H1 (cell line): Measurements from ENCODE around the gene HOXB13. TPM values are rescaled to one million over a fixed set of nuclear protein-coding genes. Genes with fewer than 3 reads are reported as not detected.

Source experiments
- CTCF ChIA-PET: fragments of 300-600 bp; sonication (Branson Sonifier 250); formaldehyde crosslinking; loops from one replicate; lab custom pipeline; 2021; ENCODE audit not compliant: partially characterized antibody; lab: Charles Lee
- POLR2A ChIA-PET: fragments of 300-600 bp; sonication (Branson Sonifier 250); formaldehyde crosslinking; loops from one replicate; lab custom pipeline; 2021; ENCODE audit warnings: inconsistent platforms; ENCODE audit not compliant: partially characterized antibody; lab: Charles Lee
- DNase-seq, 2 experiments: peaks; one replicate each; pipeline versions ENCODE4 v3.0.0 to v3.0.0-alpha.2; 2010 to 2022; ENCODE audit warnings: low spot score in 2 of 2, low read depth in 1 of 2, mixed read lengths in 1 of 2
- FAIRE-seq: peaks from 2 replicates; lab custom pipeline; 2011; peaks lifted over from hg19 to GRCh38; lab: Jason Lieb, UNC
- H2AFZ ChIP-seq: 2 replicates; pipeline ENCODE4 v1.8.1; 2012; ENCODE audit warnings: low read length, inconsistent platforms
- H2AK5ac ChIP-seq: 2 replicates; pipeline ENCODE4 v1.6.1; 2013; ENCODE audit warnings: low read depth, low read length
- H2BK120ac ChIP-seq: replicated peaks from 2 replicates; pipeline ENCODE3; 2013; ENCODE audit warnings: low read depth, low read length, inconsistent platforms
- H2BK12ac ChIP-seq: 2 replicates; pipeline ENCODE4 v1.6.1; 2013; ENCODE audit warnings: low read depth, low read length
- H2BK15ac ChIP-seq: 2 replicates; pipeline ENCODE4 v1.6.1; 2013; ENCODE audit warnings: low read length
- H2BK20ac ChIP-seq: 2 replicates; pipeline ENCODE4 v1.6.1; 2013; ENCODE audit warnings: low read length
- H2BK5ac ChIP-seq: 2 replicates; pipeline ENCODE4 v1.6.1; 2013; ENCODE audit warnings: low read depth, low read length
- H3K14ac ChIP-seq: 2 replicates; pipeline ENCODE4 v1.6.1; 2013; ENCODE audit warnings: inconsistent platforms; ENCODE audit not compliant: insufficient read length
- H3K18ac ChIP-seq: 2 replicates; pipeline ENCODE4 v1.6.1; 2013; ENCODE audit warnings: low read length; ENCODE audit errors: extremely low read depth
- H3K23ac ChIP-seq: 2 replicates; pipeline ENCODE4 v1.6.1; 2013; ENCODE audit warnings: inconsistent platforms; ENCODE audit not compliant: insufficient read length
- H3K23me2 ChIP-seq: 2 replicates; pipeline ENCODE4 v1.6.1; 2013; ENCODE audit warnings: low read depth, low read length
- H3K27ac ChIP-seq: 2 replicates; pipeline ENCODE4 v1.6.1; 2011; ENCODE audit warnings: low read depth, low read length, inconsistent platforms
- H3K27me3 ChIP-seq, 4 experiments: replicated peaks in 1 of 4; 1 replicate in 1 of 4; 2 replicates in 3 of 4; pipeline versions ENCODE4 v1.6.1 to v1.8.1; 2011 to 2013; ENCODE audit warnings: low read length in 3 of 4, mild to moderate bottlenecking in 3 of 4, inconsistent platforms in 2 of 4, mixed read lengths in 2 of 4, moderate library complexity in 1 of 4; ENCODE audit not compliant: control insufficient read depth in 3 of 4, insufficient read depth in 3 of 4; ENCODE audit errors: extremely low read depth in 1 of 4
- H3K36me3 ChIP-seq, 4 experiments: 2 replicates each; pipeline versions ENCODE4 v1.6.1 to v1.8.1; 2011 to 2013; ENCODE audit warnings: mild to moderate bottlenecking in 4 of 4, low read length in 3 of 4, moderate library complexity in 2 of 4, control low read depth in 1 of 4, inconsistent platforms in 1 of 4; ENCODE audit not compliant: insufficient read depth in 4 of 4, control insufficient read depth in 2 of 4
- H3K4ac ChIP-seq: replicated peaks from 2 replicates; pipeline ENCODE3; 2013; ENCODE audit warnings: low read length, low read depth, mixed read lengths, inconsistent platforms; ENCODE audit not compliant: insufficient read length
- H3K4me1 ChIP-seq, 4 experiments: replicated peaks in 1 of 4; 1 replicate in 1 of 4; 2 replicates in 3 of 4; pipeline versions ENCODE4 v1.6.1 to v1.8.1; 2011 to 2013; ENCODE audit warnings: low read length in 3 of 4, inconsistent platforms in 2 of 4, mixed read lengths in 1 of 4; ENCODE audit not compliant: insufficient read depth in 4 of 4, control insufficient read depth in 3 of 4
- H3K4me2 ChIP-seq, 2 experiments: 2 replicates each; pipeline versions ENCODE4 v1.6.1 to v1.8.1; 2011 to 2013; ENCODE audit warnings: low read depth in 2 of 2, low read length in 2 of 2, control low read depth in 1 of 2, inconsistent platforms in 1 of 2, mild to moderate bottlenecking in 1 of 2; ENCODE audit not compliant: insufficient read depth in 1 of 2
- H3K4me3 ChIP-seq, 4 experiments: fragments of 200-600, 300-600 bp in 1 of 4; sonication (generic), shearing (Covaris generic), sonication (Bioruptor Twin) in 1 of 4; 2 replicates each; pipeline versions ENCODE4 v1.5.1 to v1.8.1; 2011 to 2016; ENCODE audit warnings: low read length in 4 of 4, low read depth in 3 of 4, control low read depth in 2 of 4, inconsistent platforms in 2 of 4, mild to moderate bottlenecking in 2 of 4, mixed read lengths in 1 of 4, moderate library complexity in 1 of 4; ENCODE audit not compliant: insufficient read depth in 2 of 4; ENCODE audit errors: extremely low read depth in 1 of 4
- H3K56ac ChIP-seq: replicated peaks from 2 replicates; pipeline ENCODE3; 2013; ENCODE audit warnings: low read depth, mild to moderate bottlenecking, mixed read lengths, low read length, inconsistent platforms; ENCODE audit not compliant: insufficient read length
- H3K79me1 ChIP-seq: 2 replicates; pipeline ENCODE4 v1.6.1; 2013; ENCODE audit warnings: low read depth, low read length, control low read depth
- H3K79me2 ChIP-seq, 2 experiments: 2 replicates each; pipeline versions ENCODE4 v1.6.1 to v1.8.1; 2012 to 2013; ENCODE audit warnings: low read length in 2 of 2, mild to moderate bottlenecking in 2 of 2, inconsistent platforms in 1 of 2; ENCODE audit not compliant: insufficient read depth in 2 of 2, control insufficient read depth in 1 of 2
- H3K9ac ChIP-seq, 4 experiments: replicated peaks in 1 of 4; 1 replicate in 1 of 4; 2 replicates in 3 of 4; pipeline versions ENCODE4 v1.6.1 to v1.8.1; 2011 to 2013; ENCODE audit warnings: low read depth in 3 of 4, low read length in 3 of 4, control low read depth in 2 of 4, mild to moderate bottlenecking in 2 of 4, moderate library complexity in 2 of 4, inconsistent platforms in 1 of 4; ENCODE audit errors: extremely low read depth in 1 of 4
- H3K9me3 ChIP-seq, 2 experiments: 2 replicates each; pipeline versions ENCODE4 v1.6.1 to v1.8.1; 2012 to 2013; ENCODE audit warnings: mild to moderate bottlenecking in 2 of 2, moderate library complexity in 2 of 2, control low read depth in 1 of 2, inconsistent platforms in 1 of 2, low read depth in 1 of 2, low read length in 1 of 2, mixed read lengths in 1 of 2; ENCODE audit not compliant: insufficient read depth in 2 of 2
- H4K20me1 ChIP-seq, 2 experiments: replicated peaks in 1 of 2; 2 replicates each; pipeline versions ENCODE3 to v1.8.1; 2011 to 2013; ENCODE audit warnings: inconsistent platforms in 2 of 2, low read length in 2 of 2, mild to moderate bottlenecking in 1 of 2; ENCODE audit not compliant: insufficient read depth in 2 of 2, control insufficient read depth in 1 of 2
- H4K5ac ChIP-seq: 2 replicates; pipeline ENCODE4 v1.6.1; 2013; ENCODE audit warnings: low read length, low read depth, mixed read lengths, inconsistent platforms; ENCODE audit not compliant: insufficient read length
- H4K8ac ChIP-seq: 2 replicates; pipeline ENCODE4 v1.8.0; 2013; ENCODE audit warnings: mild to moderate bottlenecking, moderate library complexity, low read length, inconsistent platforms; ENCODE audit not compliant: insufficient read depth; ENCODE audit errors: extremely low read depth
- H4K91ac ChIP-seq: replicated peaks from 2 replicates; pipeline ENCODE3; 2013; ENCODE audit warnings: low read length, mixed read lengths, inconsistent platforms; ENCODE audit not compliant: insufficient read length
- EZH2 ChIP-seq: fragments of 200-600 bp; sonication (generic); IDR thresholded peaks from 2 replicates; pipeline ENCODE4 v1.7.1; 2012; ENCODE audit warnings: low read depth, mild to moderate bottlenecking, moderate library complexity, low read length, inconsistent platforms; ENCODE audit not compliant: severe bottlenecking
- TAF1 ChIP-seq: IDR thresholded peaks from 2 replicates; pipeline ENCODE4 v1.6.1; 2011; ENCODE audit warnings: mild to moderate bottlenecking, low read depth, low read length
- YY1 ChIP-seq: IDR thresholded peaks from 2 replicates; pipeline ENCODE4 v1.6.1; 2011; ENCODE audit warnings: low read depth, mild to moderate bottlenecking, low read length
- WGBS, 2 experiments: shearing (Covaris generic) in 1 of 2; methylation state at CpG; one replicate each; pipeline versions ENCODE4 v1.1.6 to v1.1.7; 2013 to 2015; ENCODE audit warnings: low lambda C conversion rate in 2 of 2, mixed read lengths in 2 of 2, inconsistent platforms in 1 of 2, low coverage in 1 of 2, missing lambda C conversion rate in 1 of 2; ENCODE audit not compliant: insufficient replicate concordance in 2 of 2, insufficient coverage in 1 of 2, insufficient read length in 1 of 2; ENCODE audit errors: extremely low coverage in 1 of 2, missing lambda C conversion rate in 1 of 2; 5-methylcytosine and 5-hydroxymethylcytosine counted together
- polyA plus RNA-seq, 7 experiments: library from polyadenylated mRNA; depleted of rRNA in 3 of 7; stranded (reverse) in 5 of 7; unstranded in 2 of 7; fragments of >200 nt in 5 of 7; fragments of 200-250 nt in 2 of 7; gene quantifications; 1 replicate in 5 of 7; 2 replicates in 1 of 7; 4 replicates in 1 of 7; pipeline versions ENCODE4 v1.2.1 to v1.2.3, GENCODE V29; 2011 to 2013; ENCODE audit warnings: missing spikeins in 2 of 7, mixed read lengths in 2 of 7
- total RNA-seq: library from RNA; stranded (reverse); fragmentation: NEBNext Ultra II Directional; extraction: Animal tissue kit (Norgen Biotek cat#: 25700); gene quantifications from 2 replicates; pipeline ENCODE4 v1.2.1, GENCODE V29; 2021

HOXB13 gene
- total and polyA plus RNA-seq, 2 of the 8 experiments (the other 6 are each of a cell fraction or from before 2014, with no cell fraction given): not detected

DNA sequence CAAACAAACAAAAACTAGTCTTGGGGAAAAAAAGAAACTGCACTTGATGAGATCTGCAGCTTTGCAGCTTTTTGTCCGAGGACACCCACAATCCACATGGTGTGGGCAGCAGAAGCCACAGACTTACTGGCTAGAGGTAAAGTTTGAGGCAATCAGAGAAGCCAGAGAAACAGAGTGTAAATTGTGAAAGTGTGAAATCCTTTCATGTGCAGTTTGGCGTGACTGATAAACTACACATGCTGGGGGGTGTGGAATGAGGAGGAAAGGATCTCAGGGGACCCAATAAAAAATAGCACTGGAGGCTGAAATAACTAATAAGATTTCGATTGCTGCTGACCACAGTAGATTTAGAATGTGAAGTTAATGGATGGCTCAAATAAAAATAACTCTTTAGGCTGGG lies 42.4 kb upstream of the HOXB13 start:
- Histone ChIP-seq H3K4me2 (no peak overlapping the region), H3K4me1 (no peaks in the 10 kb centered on the region), H3K27ac (no peak overlapping the region), H2BK12ac (no peak overlapping the region), H3K4ac (no peak overlapping the region), H3K4me3 (no peak overlapping the region), H4K20me1 (no peaks in the 10 kb centered on the region), H4K91ac (no peak overlapping the region), H2BK20ac (no peak overlapping the region), H2BK5ac (no peak overlapping the region), H2AK5ac (no peak overlapping the region), H3K18ac (no peak overlapping the region), H3K36me3 (no peaks in the 10 kb centered on the region), H3K23me2 (no peaks in the 10 kb centered on the region), H3K27me3 (no peaks in the 10 kb centered on the region; a peak in 1 of 7 replicates), H3K79me1 (no peaks in the 10 kb centered on the region), H4K5ac (no peak overlapping the region), H2BK120ac (no peak overlapping the region)
- POLR2A ChIA-PET: no interaction called here
- FAIRE-seq (no peak), DNase-seq (no peak)
- CTCF ChIA-PET: interaction anchor here (0.9 to 18.8 kb wide), 4 partner anchors 16 to 92 kb away, joined by 4 to 186 read pairs (median 7); no protein-coding TSS in a partner anchor
- TF ChIP-seq YY1 (no peak), TAF1 (no peak), EZH2 (no peak)
- TF ChIP-seq, all 59 proteins: peak for 0
- H4K8ac ChIP-seq: no peak overlapping the region
- H3K9ac ChIP-seq: no peak overlapping the region
- no peak overlapping the region for H3K56ac ChIP-seq
- H2AFZ ChIP-seq: no peak overlapping the region
- no peaks in the 10 kb centered on the region for H3K9me3 ChIP-seq
- no peaks in the 10 kb centered on the region for H3K79me2 ChIP-seq
- no peak overlapping the region for H2BK15ac ChIP-seq
- no peak overlapping the region for H3K14ac ChIP-seq
- no peak overlapping the region for H3K23ac ChIP-seq
- 91% methylated on average over 3 of the region's 3 CpGs; no CpG with 5 or more reads in 1 of the 2 experiments for WGBS, 2 experiments
